Esophagus mucosa (tissue), 1 donor: ENCODE results near the gene MTA2. TPM values are rescaled to one million over a fixed set of nuclear protein-coding genes. Genes with fewer than 3 reads are reported as not detected.
A peak's percentile ranks its signal among the peaks of the same experiment; 100 is the strongest.
"Not testable (repeated sequence)": the region's sequence is repeated elsewhere in the genome, so short reads cannot be mapped to it uniquely, and the experiment has no call there.

Experiments
- ATAC-seq: fragments of 200-7000 bp; cut with Tn5 transposase; one replicate; pipeline ENCODE4 v1.9.1; 2020
- total RNA-seq: library from RNA; stranded (reverse); gene quantifications from one replicate; pipeline ENCODE4 v1.2.4, GENCODE V29; 2023
- donor health status: DM: yes; HTN: yes; CAD: no.

Gene MTA2
- total RNA-seq, 1 donor from 2014 or later = 88.4 TPM

GRCh38 chr11:62565100-62565802 is 36.4 kb downstream of the MTA2 start:
- no peak for ATAC-seq

DNA sequence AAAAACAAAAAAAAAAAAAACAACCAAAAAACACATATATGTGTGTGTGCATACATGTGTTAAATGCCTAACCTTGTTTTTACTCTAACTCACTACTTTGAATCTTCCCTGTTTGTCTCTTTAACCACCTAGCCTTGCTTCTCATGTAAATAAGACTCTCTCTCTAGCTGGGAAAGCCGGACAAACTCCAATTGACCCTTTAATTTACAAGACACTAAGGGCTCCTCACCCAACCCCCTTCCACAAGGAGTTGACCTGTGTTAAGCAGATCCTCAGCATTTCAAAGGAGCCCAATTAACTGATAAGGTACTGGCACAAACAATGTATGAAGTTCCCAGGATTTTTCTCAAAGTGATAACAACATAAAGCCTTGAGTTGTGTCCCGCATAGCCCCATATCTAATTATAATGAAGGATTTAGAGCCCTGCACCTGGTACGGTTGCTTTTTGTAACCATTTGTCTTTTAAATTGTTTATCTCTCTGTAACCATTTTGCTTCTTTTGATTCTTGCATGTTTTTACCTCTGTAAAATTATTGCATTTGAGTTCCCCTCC is 39.9 kb downstream of the MTA2 start:
- not testable (repeated sequence) for ATAC-seq

DNA sequence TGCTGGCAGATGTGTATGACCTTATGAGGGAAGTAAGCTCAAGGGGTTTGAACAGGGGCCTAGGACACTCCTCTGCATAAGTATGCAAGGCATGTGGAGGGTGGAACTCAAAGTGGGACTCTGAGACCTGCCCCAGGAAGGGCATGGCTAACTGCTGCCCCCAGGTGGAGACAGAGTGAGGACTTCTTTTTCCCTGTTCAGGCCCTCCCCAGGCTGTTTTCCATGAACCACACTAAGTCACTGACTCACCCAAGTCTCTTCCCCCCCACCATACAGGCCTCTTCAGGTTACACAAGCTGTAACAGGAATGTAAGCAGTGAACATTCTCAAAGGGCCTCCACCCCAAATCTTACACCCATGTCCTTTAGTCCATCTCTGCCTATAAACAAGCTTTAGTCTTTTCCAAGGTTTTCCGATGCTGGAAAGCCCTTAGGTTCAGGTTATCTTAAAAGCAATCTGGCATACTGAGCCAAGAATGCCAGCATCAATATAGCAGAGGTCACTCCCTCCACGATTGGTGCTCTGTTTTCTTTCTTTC is 41.0 kb downstream of the MTA2 start:
- peak; percentile 89 for ATAC-seq

DNA sequence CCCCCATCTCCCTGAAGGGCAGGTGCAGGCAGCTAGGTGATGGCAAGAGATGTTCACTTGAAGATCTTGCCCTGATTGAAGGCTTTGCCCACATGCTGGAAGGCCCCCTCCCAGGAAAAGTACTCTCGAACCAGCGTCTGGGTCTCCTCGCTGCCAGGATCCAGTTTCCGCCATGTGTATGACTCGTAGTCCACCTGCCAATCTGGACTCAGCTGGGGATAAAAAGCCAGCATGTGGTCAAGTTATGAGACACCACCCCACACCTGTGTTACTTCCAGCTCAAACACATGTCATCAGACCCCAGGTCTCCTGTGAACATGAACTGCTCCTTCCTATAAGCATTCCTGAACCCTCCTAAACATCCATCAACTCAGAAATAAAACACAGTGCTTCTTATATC is 42.0 kb downstream of the MTA2 start:
- ATAC-seq = not testable (repeated sequence)

- ATAC-seq = no peak
These were observed 42.5 kb downstream of the MTA2 start for GRCh38 chr11:62559204-62559603.

DNA sequence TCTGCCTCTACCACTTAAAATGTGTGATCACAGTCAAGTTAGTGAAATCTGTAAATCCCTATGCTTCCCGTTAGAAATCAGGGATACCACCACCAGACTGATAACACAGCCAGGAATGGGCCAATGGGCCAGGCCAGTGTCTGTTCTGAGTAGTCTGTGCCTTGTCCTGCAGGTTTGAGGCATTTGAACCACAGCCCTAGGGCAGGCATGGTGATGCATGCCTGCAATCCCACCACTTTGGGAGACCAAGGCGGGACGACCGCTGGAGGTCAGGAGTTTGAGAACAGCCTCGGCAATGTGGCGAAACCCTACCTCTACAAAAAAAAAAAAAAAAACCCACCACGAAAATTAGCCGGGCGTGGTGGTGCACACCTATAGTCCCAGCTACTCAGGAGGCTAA is 43.0 kb downstream of the MTA2 start:
- ATAC-seq = no peak

DNA sequence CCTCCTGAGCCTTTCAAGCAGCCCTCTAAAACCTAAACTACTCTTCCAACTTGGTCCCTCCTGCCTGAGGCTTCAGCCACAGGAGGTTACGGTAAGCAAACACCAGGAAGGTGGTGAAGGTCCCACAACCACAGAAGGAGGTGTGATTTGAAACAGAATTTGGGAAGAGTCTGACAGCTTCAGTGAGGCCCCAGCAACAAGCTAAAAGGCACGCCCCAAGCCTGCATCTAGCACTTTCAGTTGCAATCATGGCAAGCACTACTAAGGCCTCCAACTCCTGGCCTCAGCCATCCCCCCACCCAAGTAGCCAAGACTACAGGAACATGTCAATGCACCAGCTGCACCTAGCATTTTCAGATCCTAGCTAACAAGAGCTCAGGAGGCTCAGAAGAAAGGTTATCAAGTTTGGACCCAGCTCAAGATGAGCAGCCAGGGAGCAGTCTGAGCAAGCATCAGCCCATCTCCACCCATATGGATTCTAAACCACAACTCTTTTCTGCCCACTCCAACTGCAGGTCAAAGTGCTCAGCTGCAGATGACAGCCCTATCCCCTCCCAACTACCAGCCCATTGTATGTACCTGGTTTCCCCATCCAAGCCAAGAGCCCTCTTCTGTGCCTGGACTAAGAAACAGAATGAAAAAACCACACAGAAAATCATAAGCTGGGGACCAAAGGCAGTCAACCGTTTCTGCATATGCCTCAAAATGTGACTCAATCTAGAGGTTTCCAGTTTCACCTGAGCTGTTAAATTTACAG is 44.6 kb downstream of the MTA2 start:
- no peak for ATAC-seq

DNA sequence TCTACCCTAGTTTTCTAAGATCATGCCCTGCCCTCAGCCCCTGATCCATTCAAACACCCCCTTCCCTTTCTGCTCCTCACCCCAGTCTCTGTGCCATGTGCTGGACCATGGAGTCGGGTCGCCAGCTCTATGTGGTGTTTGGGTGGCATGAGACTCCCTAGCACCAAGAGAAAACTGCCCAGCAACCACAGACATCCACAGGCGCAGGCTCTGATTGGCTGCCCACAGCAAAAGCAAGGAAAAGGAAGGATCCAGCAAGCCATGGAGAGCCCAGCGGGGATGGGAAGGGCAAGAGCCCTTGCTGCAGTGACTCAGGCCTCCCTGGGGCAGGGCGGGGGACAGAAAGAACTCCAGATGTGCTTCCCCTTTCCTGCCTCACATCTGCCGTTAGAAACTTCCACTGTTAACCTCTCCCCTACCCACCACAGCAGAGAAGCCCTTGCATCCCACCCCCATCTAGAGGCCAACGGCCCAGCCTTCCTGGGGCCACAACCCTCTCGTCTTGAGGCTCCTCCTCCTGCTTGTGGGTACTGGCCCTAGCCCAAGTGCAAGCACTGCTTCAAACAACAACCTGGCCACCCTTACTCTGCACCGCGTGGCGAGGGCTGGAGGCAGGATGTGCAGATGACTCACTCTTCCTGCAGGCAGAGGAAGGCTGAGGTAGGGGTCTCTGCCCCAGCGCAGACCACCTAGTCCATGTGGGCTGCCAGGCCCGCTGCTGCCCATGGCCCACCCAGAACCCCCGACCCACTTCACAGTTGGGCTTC is 45.4 kb downstream of the MTA2 start:
- peak; percentile 60 for ATAC-seq

GRCh38 chr11:62555464-62556107 is 46.1 kb downstream of the MTA2 start:
- ATAC-seq = no peak

DNA sequence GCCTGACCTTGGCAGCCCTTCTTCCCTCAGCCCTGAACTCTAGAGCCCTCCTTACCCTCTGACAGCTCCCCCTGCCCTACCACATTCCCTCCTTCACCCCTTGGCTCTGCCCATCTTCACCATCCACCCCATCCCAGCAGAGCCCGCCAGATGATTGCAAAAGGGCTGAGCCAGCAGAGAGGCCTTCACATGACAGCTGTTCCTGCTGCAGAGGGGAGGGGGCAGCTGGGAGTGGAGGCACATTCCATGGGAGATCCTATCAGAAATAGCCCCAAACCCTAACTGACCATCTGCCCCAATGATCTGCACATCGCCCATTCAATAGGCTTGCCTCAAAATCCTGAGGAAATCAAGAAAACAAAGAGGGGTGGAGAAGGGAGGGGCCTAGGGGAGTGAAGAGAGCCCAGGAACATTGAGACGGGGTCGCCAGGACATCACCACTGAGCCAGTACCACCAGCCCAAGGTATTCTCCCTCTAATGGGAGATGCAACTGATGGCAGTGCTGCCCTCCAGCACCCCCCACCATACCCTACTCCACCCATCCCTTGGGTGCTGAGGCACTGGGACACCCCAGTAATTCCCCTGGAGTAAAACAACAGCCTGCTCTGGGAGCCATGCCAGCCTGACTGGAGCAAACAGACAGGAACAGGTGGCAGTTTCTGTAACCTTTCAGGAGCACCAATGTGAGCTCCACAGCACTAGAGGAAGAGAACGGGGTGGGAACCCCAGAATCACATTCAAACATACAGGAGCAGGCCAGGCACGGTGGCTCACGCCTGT is 47.1 kb downstream of the MTA2 start:
- ATAC-seq = peak; percentile 0

- peak; percentile 74 for ATAC-seq
These were observed 47.8 kb downstream of the MTA2 start for GRCh38 chr11:62553839-62554361.

- peak; percentile 71 for ATAC-seq
These were observed 48.4 kb downstream of the MTA2 start for GRCh38 chr11:62553080-62553838.

GRCh38 chr11:62552485-62553079 is 49.1 kb downstream of the MTA2 start:
- ATAC-seq = peak; percentile 29

GRCh38 chr11:62550478-62550877 is 51.2 kb downstream of the MTA2 start:
- ATAC-seq = not testable (repeated sequence)

- ATAC-seq = no peak
These were observed 52.9 kb downstream of the MTA2 start for GRCh38 chr11:62548545-62549335.

- peak; percentile 53 for ATAC-seq
These were observed 53.9 kb downstream of the MTA2 start for GRCh38 chr11:62547691-62548281.

DNA sequence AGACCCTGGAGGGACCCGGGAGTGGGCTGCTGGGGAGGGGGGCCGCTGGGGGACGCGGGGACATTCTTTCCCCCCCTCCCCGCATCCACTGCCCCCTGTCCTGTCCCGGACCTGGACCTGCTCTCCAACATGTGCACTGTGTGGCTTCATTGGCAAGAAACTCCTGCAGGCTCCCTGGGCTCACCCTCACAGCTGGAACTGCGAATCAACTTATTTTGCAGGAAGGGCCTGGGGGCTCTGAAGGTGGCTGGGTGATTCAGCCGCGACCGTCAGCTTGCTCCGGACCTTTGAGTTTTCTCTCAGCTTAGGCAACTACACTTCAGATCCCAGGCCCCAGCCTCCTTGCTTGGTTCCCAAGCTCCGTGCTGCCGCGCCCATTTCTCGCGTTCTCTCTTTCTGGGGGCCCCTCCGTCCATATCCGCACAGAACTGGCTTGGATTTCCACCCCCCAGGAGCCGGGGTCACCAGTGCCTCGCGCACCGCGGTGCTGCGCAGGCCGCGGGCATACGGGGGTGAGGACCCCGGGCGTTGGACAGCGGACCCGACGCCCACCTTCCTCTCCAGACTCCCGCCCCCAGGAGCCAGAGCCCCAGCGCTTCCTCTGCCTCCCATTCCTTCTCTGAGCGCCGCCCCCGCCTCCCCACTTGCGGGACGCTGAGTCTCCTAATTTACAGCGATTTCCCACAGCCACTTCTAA is 54.6 kb downstream of the MTA2 start:
- peak; percentile 0 for ATAC-seq
